ENCODE data around the gene CLEC6A.
"Not testable (repeated sequence)": the region's sequence is repeated elsewhere in the genome, so short reads cannot be mapped to it uniquely, and the experiment has no call there.

Gene CLEC6A

GRCh38 chr12:8455727-8456360, at the start of gene CLEC6A:
Gene CLEC6A, plus strand, starts transcription at chr12:8455962. Its CDS starts 150 bp downstream, at chr12:8456112.
- no peak for DNase-seq (ENCODE audit: extremely low read depth, low read depth)
- no peak for TF ChIP-seq CTCF (IDR thresholded peaks at IDR 0.05; ENCODE audit: low read depth, low read length)

- DNase-seq (ENCODE audit: extremely low read depth, low read depth), result not testable (repeated sequence)
Observed at GRCh38 chr12:8419576-8419975, 36.2 kb upstream of the CLEC6A start.

GRCh38 chr12:8420506-8420905, 35.3 kb upstream of the CLEC6A start:
- no peak for DNase-seq (ENCODE audit: extremely low read depth, low read depth)
- no peak for TF ChIP-seq CTCF (IDR thresholded peaks at IDR 0.05; ENCODE audit: low read depth, low read length)

GRCh38 chr12:8444536-8445278, 11.1 kb upstream of the CLEC6A start:
- not testable (repeated sequence) for DNase-seq (ENCODE audit: extremely low read depth, low read depth)

GRCh38 chr12:8445731-8446130, 10.0 kb upstream of the CLEC6A start:
- TF ChIP-seq CTCF (IDR thresholded peaks at IDR 0.05; ENCODE audit: low read depth, low read length), result no peak
- no peak for DNase-seq (ENCODE audit: extremely low read depth, low read depth)

GRCh38 chr12:8446642-8447547, 8.9 kb upstream of the CLEC6A start:
- no peak for TF ChIP-seq CTCF (IDR thresholded peaks at IDR 0.05; ENCODE audit: low read depth, low read length)
- no peak for DNase-seq (ENCODE audit: extremely low read depth, low read depth)

GRCh38 chr12:8449355-8449859, 6.4 kb upstream of the CLEC6A start:
- no peak for DNase-seq (ENCODE audit: extremely low read depth, low read depth)
- TF ChIP-seq CTCF (IDR thresholded peaks at IDR 0.05; ENCODE audit: low read depth, low read length), result no peak

- no peak for DNase-seq (ENCODE audit: extremely low read depth, low read depth)
- TF ChIP-seq CTCF (IDR thresholded peaks at IDR 0.05; ENCODE audit: low read depth, low read length), result no peak
Observed at GRCh38 chr12:8452036-8452435, 3.7 kb upstream of the CLEC6A start.
